ENCODE data around the gene KRTCAP2. TPM values are rescaled to one million over a fixed set of nuclear protein-coding genes. Genes with fewer than 3 reads are reported as not detected.

KRTCAP2 gene
- polyA plus RNA-seq, 1 donor (not counting 4 experiments of a cell fraction or from before 2014, with no cell fraction given), result 127 TPM

- H3K4me1 ChIP-seq (ENCODE audit: control insufficient read depth, extremely low read depth, insufficient read depth, low read length), result peaks cover 24% of the 10 kb centered on the region
- no peaks in the 10 kb centered on the region for H4K20me1 ChIP-seq (ENCODE audit: control insufficient read depth, extremely low read depth, insufficient read depth, low read length)
- H3K36me3 ChIP-seq (ENCODE audit: control insufficient read depth in 2 of 2, extremely low read depth in 1 of 2, insufficient read depth in 2 of 2, low read length in 2 of 2), result peaks cover 4 to 10% of the 10 kb centered on the region in 2 experiments
- DNase-seq (ENCODE audit: low read depth, low spot score) (no peak), FAIRE-seq (no peak)
- no peaks in the 10 kb centered on the region for H3K9me3 ChIP-seq (ENCODE audit: control insufficient read depth, low read depth, low read length)
- no peak overlapping the region for H2AFZ ChIP-seq (ENCODE audit: control insufficient read depth, low read length)
- H3K4me3 ChIP-seq (ENCODE audit: control insufficient read depth in 2 of 3, extremely low read depth in 1 of 3, insufficient read depth in 2 of 3, low read depth in 1 of 3, low read length in 3 of 3), result no peak overlapping the region
- H3K27ac ChIP-seq (ENCODE audit: control insufficient read depth, insufficient read depth, low read length), result no peak overlapping the region
- H3K9me1 ChIP-seq (ENCODE audit: control insufficient read depth, extremely low read depth, insufficient read depth, low read length), result no peaks in the 10 kb centered on the region
- dilution Hi-C loops (cut with MboI; ENCODE audit: extremely low pct_ligation_motif_present, low sequenced_read_pairs), result no loop called here
- no peaks in the 10 kb centered on the region for H3K79me2 ChIP-seq (ENCODE audit: control insufficient read depth, insufficient read depth, low read length)
- TF ChIP-seq EZH2 (IDR thresholded peaks at IDR 0.05; ENCODE audit: low read length) (no peak), CTCF (optimal IDR thresholded peaks at IDR 0.05 in 1 of 3, IDR thresholded peaks at IDR 0.05 in 1 of 3, conservative IDR thresholded peaks at IDR 0.05 in 1 of 3; ENCODE audit: extremely low read depth in 1 of 3, insufficient read depth in 2 of 3, low read length in 3 of 3) (no peak)
- no peak overlapping the region for H3K4me2 ChIP-seq (ENCODE audit: control insufficient read depth, extremely low read depth, insufficient read depth, low read depth, low read length)
- no peaks in the 10 kb centered on the region for H3K27me3 ChIP-seq (ENCODE audit: control insufficient read depth, extremely low read depth, insufficient read depth, low read length)
- H3K9ac ChIP-seq (ENCODE audit: control insufficient read depth, extremely low read depth, insufficient read depth, low read length), result no peak overlapping the region
Measured at GRCh38 chr1:155196893-155197638, 24.0 kb upstream of the KRTCAP2 start.

- H3K27ac ChIP-seq (ENCODE audit: control insufficient read depth, insufficient read depth, low read length), result no peak overlapping the region
- no peak for FAIRE-seq
- dilution Hi-C loops (cut with MboI; ENCODE audit: extremely low pct_ligation_motif_present, low sequenced_read_pairs), result no loop called here
- no peaks in the 10 kb centered on the region for H3K27me3 ChIP-seq (ENCODE audit: control insufficient read depth, extremely low read depth, insufficient read depth, low read length)
- no peak overlapping the region for H3K4me2 ChIP-seq (ENCODE audit: control insufficient read depth, extremely low read depth, insufficient read depth, low read depth, low read length)
- H3K9me3 ChIP-seq (ENCODE audit: control insufficient read depth, low read depth, low read length), result no peaks in the 10 kb centered on the region
- no peak overlapping the region for H3K9ac ChIP-seq (ENCODE audit: control insufficient read depth, extremely low read depth, insufficient read depth, low read length)
- H2AFZ ChIP-seq (ENCODE audit: control insufficient read depth, low read length), result no peak overlapping the region
- no peaks in the 10 kb centered on the region for H3K79me2 ChIP-seq (ENCODE audit: control insufficient read depth, insufficient read depth, low read length)
- H4K20me1 ChIP-seq (ENCODE audit: control insufficient read depth, extremely low read depth, insufficient read depth, low read length), result no peaks in the 10 kb centered on the region
- H3K36me3 ChIP-seq (ENCODE audit: control insufficient read depth in 2 of 2, extremely low read depth in 1 of 2, insufficient read depth in 2 of 2, low read length in 2 of 2), result peaks cover 2 to 6% of the 10 kb centered on the region in 2 experiments
- H3K4me1 ChIP-seq (ENCODE audit: control insufficient read depth, extremely low read depth, insufficient read depth, low read length), result peaks cover 24% of the 10 kb centered on the region
- no peak for DNase-seq (ENCODE audit: low read depth, low spot score)
- TF ChIP-seq EZH2 (IDR thresholded peaks at IDR 0.05; ENCODE audit: low read length), result no peak
- no peaks in the 10 kb centered on the region for H3K9me1 ChIP-seq (ENCODE audit: control insufficient read depth, extremely low read depth, insufficient read depth, low read length)
- H3K4me3 ChIP-seq (ENCODE audit: control insufficient read depth in 2 of 3, extremely low read depth in 1 of 3, insufficient read depth in 2 of 3, low read depth in 1 of 3, low read length in 3 of 3), result no peak overlapping the region
Measured at GRCh38 chr1:155196103-155196892, 23.2 kb upstream of the KRTCAP2 start.

All from keratinocyte (primary cell).